ENCODE measurements around the gene CARD10. TPM values are rescaled to one million over a fixed set of nuclear protein-coding genes. Genes with fewer than 3 reads are reported as not detected.

CARD10 gene
- polyA plus RNA-seq, 1 donor from 2014 or later, result 0.36 TPM

- Histone ChIP-seq H3K9me2 (ENCODE audit: insufficient read depth, low read length) (no peaks in the 10 kb centered on the region), H3K9me3 (ENCODE audit: low read length) (no peaks in the 10 kb centered on the region), H3K79me2 (replicated peaks; ENCODE audit: insufficient read depth, low read length) (no peaks in the 10 kb centered on the region), H3K27me3 (ENCODE audit: insufficient read depth, low read depth, low read length) (peaks cover 31% of the 10 kb centered on the region), H3F3A (ENCODE audit: insufficient read depth, low read length, poor library complexity, severe bottlenecking) (no peaks in the 10 kb centered on the region), H3K36me3 (ENCODE audit: insufficient read depth, low read length) (no peaks in the 10 kb centered on the region), H2AFZ (ENCODE audit: low read depth, low read length) (no peak overlapping the region), H4K20me1 (ENCODE audit: insufficient read depth) (no peaks in the 10 kb centered on the region), H3K9ac (ENCODE audit: low read length) (no peak overlapping the region), H3K4me3 (ENCODE audit: low read length) (no peak overlapping the region), H3K4me2 (ENCODE audit: low read length) (no peak overlapping the region), H3K27ac (ENCODE audit: low read length) (no peak overlapping the region)
- no peak for TF ChIP-seq MXI1 (conservative IDR thresholded peaks at IDR 0.05; ENCODE audit: poor library complexity, severe bottlenecking)
- TF ChIP-seq EZH2 (IDR thresholded peaks at IDR 0.05; ENCODE audit: borderline replicate concordance, insufficient read depth, low read length, poor library complexity, severe bottlenecking), result no peak
- no peak for TF ChIP-seq EP300 (conservative IDR thresholded peaks at IDR 0.05; ENCODE audit: poor library complexity, severe bottlenecking)
- TF ChIP-seq TAF1 (IDR thresholded peaks at IDR 0.05; ENCODE audit: low read depth), result no peak
- no peak for TF ChIP-seq POLR2AphosphoS5 (IDR thresholded peaks at IDR 0.05)
- no peak for TF ChIP-seq RAD21 (conservative IDR thresholded peaks at IDR 0.05)
- no peak for TF ChIP-seq CTCF (IDR thresholded peaks at IDR 0.05; ENCODE audit: poor library complexity, severe bottlenecking)
- no peak for TF ChIP-seq SMC3 (conservative IDR thresholded peaks at IDR 0.05; ENCODE audit: poor library complexity)
- TF ChIP-seq, protein P1, sequence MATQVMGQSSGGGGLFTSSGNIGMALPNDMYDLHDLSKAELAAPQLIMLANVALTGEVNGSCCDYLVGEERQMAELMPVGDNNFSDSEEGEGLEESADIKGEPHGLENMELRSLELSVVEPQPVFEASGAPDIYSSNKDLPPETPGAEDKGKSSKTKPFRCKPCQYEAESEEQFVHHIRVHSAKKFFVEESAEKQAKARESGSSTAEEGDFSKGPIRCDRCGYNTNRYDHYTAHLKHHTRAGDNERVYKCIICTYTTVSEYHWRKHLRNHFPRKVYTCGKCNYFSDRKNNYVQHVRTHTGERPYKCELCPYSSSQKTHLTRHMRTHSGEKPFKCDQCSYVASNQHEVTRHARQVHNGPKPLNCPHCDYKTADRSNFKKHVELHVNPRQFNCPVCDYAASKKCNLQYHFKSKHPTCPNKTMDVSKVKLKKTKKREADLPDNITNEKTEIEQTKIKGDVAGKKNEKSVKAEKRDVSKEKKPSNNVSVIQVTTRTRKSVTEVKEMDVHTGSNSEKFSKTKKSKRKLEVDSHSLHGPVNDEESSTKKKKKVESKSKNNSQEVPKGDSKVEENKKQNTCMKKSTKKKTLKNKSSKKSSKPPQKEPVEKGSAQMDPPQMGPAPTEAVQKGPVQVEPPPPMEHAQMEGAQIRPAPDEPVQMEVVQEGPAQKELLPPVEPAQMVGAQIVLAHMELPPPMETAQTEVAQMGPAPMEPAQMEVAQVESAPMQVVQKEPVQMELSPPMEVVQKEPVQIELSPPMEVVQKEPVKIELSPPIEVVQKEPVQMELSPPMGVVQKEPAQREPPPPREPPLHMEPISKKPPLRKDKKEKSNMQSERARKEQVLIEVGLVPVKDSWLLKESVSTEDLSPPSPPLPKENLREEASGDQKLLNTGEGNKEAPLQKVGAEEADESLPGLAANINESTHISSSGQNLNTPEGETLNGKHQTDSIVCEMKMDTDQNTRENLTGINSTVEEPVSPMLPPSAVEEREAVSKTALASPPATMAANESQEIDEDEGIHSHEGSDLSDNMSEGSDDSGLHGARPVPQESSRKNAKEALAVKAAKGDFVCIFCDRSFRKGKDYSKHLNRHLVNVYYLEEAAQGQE (IDR thresholded peaks at IDR 0.05; ENCODE audit: borderline replicate concordance), result no peak
Measured at GRCh38 chr22:37521236-37521739, 2.1 kb upstream of the CARD10 start.

DNA sequence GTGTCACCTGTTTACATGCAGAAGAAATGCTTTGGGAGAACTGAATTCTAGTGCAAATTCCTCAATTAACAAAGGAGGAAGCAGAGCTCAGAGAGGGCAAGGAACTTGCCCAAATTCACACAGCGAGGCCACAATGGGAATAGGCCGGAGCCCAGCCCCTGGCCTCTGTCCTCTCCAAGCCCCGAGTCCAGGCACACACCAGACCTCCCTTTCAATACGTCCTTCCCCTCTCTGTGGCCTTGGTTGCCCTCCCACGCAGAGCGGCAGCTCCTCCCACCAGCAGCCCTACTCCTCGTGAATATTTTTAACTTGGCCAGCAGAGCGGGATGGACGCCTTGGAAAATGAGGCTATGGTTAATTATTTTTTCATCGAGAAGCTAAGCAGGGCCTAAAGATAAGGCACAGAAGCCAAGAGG is 1.6 kb upstream of the CARD10 start:
- Histone ChIP-seq H4K20me1 (ENCODE audit: insufficient read depth) (no peaks in the 10 kb centered on the region), H3K36me3 (ENCODE audit: insufficient read depth, low read length) (no peaks in the 10 kb centered on the region), H3F3A (ENCODE audit: insufficient read depth, low read length, poor library complexity, severe bottlenecking) (no peaks in the 10 kb centered on the region), H3K9ac (ENCODE audit: low read length) (no peak overlapping the region), H3K9me3 (ENCODE audit: low read length) (no peaks in the 10 kb centered on the region), H3K79me2 (replicated peaks; ENCODE audit: insufficient read depth, low read length) (no peaks in the 10 kb centered on the region), H3K27ac (ENCODE audit: low read length) (no peak overlapping the region), H3K9me2 (ENCODE audit: insufficient read depth, low read length) (no peaks in the 10 kb centered on the region), H3K27me3 (ENCODE audit: insufficient read depth, low read depth, low read length) (peaks cover 31% of the 10 kb centered on the region), H3K4me3 (ENCODE audit: low read length) (no peak overlapping the region), H2AFZ (ENCODE audit: low read depth, low read length) (no peak overlapping the region), H3K4me2 (ENCODE audit: low read length) (no peak overlapping the region)
- TF ChIP-seq MXI1 (conservative IDR thresholded peaks at IDR 0.05; ENCODE audit: poor library complexity, severe bottlenecking) (no peak), CTCF (IDR thresholded peaks at IDR 0.05; ENCODE audit: poor library complexity, severe bottlenecking) (no peak), SMC3 (conservative IDR thresholded peaks at IDR 0.05; ENCODE audit: poor library complexity) (no peak), EZH2 (IDR thresholded peaks at IDR 0.05; ENCODE audit: borderline replicate concordance, insufficient read depth, low read length, poor library complexity, severe bottlenecking) (no peak), TAF1 (IDR thresholded peaks at IDR 0.05; ENCODE audit: low read depth) (no peak), POLR2AphosphoS5 (IDR thresholded peaks at IDR 0.05) (no peak), RAD21 (conservative IDR thresholded peaks at IDR 0.05) (no peak), EP300 (conservative IDR thresholded peaks at IDR 0.05; ENCODE audit: poor library complexity, severe bottlenecking) (no peak)
- TF ChIP-seq, protein P1 (IDR thresholded peaks at IDR 0.05; ENCODE audit: borderline replicate concordance), result no peak
